Renal cortical epithelial cell (primary cell): Measurements from ENCODE around the gene RHBG. TPM values are rescaled to one million over a fixed set of nuclear protein-coding genes. Genes with fewer than 3 reads are reported as not detected.
"Not testable (repeated sequence)": the region's sequence is repeated elsewhere in the genome, so short reads cannot be mapped to it uniquely, and the experiment has no call there.

Experiments used
- DNase-seq: peaks from one replicate; pipeline ENCODE4 v3.0.0-alpha.2; 2011; ENCODE audit warnings: low read depth
- total RNA-seq: library from RNA; depleted of rRNA; stranded (reverse); fragments of >200 nt; gene quantifications from 2 replicates; pipeline ENCODE4 v1.2.3, GENCODE V29; 2014

The RHBG gene
- total RNA-seq, 1 donor from 2014 or later = 0.55 TPM

DNA sequence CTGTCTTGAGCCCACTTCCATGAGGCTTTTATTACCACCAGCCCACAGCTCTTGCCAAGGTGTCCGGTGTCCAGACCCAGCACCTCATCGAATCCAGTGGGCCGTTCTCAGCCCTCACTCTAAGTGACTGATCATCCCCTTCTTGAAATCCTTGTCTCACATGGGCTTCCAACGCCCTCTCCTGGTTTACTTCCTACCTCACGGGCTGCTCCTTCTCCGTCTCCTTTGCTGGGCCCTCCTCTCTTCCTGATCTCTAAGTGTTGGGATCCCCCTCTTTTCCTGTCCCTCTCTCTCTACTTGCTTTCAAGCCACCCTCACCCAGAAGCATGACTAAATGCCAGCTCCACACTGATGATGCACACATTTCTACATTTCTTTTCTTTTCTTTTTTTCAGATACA lies 9.0 kb upstream of the RHBG start:
- peak; percentile 11 for DNase-seq

DNA sequence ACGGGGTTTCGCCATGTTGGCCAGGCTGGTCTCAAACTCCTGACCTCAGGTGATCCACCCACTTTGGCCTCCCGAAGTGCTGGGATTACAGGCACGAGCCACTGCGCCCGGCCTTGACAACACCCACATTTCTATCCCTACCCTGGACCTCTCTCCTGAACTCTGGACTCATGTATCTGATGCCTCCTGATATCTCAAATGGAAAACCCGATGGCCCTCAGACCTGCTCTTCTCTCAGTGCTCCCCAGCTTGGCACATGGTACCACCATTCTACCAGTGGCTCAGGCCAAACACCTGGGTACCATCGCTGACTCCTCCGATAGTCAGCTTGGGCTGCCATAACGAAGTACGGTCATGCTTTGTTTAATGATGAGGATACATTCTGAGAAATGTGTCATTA lies 8.5 kb upstream of the RHBG start:
- DNase-seq = no peak

DNA sequence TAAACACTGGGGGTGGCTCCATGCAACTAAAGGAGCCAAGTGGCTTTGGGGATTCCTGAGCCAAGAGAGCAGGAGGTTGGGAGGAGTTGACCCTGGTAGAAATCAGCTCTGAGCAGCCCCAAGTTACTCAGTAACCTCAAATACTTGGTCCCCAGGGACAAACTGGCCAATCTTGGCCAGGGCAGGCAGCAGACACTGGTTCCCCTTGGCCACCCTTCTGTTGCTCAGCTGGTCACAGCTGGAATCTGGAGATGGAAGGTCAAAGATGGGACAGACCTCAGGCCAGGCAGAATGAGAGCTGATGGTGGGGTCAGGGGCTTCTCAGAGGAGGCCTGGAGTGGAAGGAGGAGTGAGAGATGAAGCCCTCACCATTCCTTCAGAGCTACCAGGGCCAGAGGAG lies 3.3 kb upstream of the RHBG start:
- DNase-seq = no peak

DNA sequence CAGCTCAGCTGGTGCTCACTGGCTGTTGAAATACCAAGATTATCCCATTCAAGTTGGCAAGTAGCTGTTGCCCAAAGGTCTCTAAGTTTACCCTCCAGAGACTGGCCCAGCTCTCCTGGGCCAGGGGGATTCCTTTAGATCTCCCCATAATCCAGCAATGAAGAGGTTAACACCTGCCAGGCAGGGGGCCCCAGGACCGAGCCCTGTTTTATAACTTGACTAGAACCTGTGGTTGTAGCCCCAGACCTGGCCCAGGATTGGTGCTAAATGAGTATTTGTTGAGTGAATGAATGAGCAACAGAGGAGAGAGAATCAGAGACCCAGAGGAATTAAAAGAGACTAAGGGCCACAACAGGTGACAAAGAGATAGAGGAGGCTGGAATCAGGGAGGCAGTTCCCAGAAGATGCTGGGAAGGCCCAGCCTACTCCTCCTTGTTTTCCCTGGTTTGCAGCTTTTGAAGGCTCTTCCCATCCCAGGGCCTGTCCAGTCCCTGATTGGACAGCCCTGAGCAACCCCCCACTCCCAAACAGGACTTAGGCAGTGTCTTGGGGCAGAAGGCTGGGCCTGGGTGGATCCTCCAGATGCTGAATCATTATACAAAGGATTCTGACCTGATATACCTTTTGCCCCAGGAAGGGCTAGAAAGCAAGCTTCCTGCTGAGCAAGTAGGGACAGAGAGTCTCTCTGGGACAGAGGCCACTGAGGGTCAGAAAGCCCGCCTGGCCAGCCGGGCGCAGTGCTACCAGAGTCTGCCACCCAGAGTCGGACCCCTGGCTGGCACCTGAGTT lies 2.4 kb upstream of the RHBG start:
- no peak for DNase-seq

GRCh38 chr1:156367383-156368156 lies 1.4 kb upstream of the RHBG start:
- DNase-seq = no peak

DNA sequence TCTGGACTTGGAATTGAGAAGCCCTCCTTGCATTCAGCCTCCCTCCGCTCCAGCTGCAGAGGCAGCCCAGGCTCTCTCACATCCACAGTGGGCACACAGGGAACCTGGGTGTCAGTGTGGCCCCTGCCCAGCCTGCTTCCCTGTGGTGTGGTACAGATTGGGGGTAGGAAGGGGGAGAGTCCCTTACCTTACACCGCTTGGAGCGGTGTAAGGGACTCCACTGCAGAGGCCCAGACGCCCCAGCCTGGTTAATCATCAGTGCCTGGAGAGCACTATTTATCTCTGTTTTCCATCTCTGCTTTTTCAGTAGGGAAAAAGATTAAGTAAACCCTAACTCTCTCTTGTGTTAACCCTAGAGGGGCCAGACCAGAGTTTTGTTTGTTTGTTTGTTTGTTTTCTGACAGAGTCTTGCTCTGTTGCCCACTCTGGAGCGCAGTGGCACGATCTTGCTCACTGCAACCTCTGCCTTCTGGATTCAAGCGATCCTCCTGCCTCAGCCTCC lies 803 bp upstream of the RHBG start:
- no peak for DNase-seq

DNA sequence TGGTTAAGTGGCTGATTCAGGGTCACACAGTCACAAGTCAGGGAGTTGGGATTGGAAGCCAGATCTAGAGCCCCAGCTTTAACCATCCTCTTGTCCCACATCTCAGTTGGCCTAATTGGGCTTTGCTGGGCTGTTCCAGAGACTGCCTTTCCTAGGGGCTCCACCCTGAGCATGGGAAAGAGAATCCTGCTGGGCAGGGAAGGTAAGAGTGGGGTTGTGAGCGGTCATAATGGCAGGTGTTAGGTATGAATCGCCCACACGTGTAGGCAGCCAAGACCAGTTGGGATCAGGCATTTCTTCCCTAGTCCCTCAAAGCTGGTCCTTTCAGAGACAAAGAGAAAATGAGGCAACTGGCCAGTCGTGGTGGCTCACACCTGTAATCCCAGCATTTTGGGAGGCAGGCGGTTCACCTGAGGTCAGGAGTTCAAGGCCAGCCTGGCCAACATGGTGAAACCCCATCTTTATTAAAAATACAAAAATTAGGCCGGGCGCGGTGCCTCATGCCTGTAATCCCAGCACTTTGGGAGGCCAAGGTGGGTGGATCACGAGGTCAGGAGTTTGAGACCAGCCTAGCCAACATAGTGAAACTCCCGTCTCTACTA lies 775 bp downstream of the RHBG start:
- not testable (repeated sequence) for DNase-seq

DNA sequence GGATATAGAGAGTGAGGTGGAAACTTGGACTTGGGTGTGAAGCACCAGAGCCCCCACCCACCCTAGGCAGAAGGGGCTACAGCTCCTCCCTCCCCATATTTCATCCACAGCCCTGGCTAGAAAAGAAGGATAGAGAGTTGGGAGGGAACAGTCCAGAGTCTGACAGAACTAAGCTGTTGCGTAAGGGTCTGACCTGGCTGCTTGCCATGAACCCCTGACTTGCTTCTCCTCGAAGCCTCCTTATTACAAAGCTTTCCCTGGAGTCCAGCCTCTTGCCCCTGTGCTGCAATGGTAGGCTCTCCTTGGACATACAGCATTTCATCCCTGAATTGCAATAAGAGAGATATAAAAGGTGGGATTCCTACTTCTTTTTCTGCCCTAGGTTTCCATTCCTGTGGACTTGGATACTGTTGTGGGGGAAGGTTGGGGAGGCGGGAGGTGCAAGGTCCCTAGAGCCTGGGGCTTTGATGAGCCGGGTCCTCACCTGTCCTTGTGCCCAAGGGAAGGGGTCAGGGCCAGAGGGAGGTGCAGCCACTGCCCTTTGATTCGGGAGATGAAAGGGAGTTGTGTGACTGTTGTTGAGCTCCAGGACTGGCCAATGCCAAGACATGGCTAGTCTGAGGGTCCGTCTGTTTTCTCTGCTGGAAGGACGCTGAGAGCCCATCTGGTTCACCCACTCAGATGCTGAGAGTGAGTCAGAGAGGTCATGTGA lies 2.7 kb downstream of the RHBG start:
- peak; percentile 59 for DNase-seq

DNA sequence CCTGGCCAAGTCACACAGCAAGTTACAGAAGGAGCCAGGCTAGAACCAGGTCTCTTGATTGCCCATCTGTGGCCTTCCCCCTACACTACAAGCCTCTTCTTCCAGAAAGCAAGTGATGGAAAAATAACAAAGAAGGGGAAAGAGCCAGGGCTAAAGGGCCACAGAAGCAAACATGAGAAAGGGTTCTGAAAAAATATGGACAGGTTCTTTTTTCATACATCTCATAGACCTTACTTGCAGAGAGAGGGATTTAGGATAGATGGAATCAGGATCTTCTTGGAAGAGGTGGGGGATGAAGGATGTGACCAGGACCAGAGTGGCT lies 3.2 kb downstream of the RHBG start:
- DNase-seq = no peak

GRCh38 chr1:156372876-156373275 lies 3.9 kb downstream of the RHBG start:
- no peak for DNase-seq

DNA sequence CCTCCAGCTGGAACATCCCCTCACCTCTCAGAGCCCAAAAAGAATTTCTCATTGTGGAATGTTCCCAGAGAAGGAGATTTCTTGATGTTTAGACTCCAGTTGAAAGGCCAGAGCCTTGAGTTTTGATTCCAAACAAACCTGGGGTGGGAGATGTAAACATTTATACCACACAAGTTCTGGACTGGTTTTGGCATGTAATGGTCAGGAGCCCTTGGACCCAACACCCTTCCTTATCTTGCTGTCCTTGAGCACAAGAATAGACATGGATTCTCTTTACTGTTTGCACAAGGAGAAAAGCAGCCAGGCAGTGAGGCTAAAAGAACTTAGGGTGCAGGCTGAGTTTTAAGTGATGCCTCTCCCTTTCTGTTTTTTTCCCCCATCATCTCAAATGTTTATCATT lies 4.5 kb downstream of the RHBG start:
- DNase-seq = no peak

DNA sequence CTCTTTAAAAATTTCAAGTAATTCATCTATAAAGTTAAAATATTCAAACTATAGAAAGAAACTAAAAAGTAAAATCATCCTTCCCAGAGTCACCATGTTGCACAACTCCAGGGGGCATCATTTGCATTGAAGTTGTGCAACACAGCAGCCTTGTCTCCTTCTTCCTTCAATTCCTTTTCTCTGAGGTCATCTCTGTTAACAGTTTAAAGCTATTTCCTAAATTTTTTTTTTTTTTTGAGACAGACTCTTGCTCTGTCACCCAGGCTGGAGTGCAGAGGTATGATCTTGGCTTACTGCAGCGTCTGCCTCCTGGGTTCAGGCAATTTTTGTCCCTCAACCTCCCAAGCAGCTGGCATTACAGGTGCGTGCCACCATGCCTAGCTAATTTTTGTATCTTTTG lies 7.1 kb downstream of the RHBG start:
- no peak for DNase-seq

GRCh38 chr1:156376958-156377919 lies 8.2 kb downstream of the RHBG start:
- DNase-seq = no peak

DNA sequence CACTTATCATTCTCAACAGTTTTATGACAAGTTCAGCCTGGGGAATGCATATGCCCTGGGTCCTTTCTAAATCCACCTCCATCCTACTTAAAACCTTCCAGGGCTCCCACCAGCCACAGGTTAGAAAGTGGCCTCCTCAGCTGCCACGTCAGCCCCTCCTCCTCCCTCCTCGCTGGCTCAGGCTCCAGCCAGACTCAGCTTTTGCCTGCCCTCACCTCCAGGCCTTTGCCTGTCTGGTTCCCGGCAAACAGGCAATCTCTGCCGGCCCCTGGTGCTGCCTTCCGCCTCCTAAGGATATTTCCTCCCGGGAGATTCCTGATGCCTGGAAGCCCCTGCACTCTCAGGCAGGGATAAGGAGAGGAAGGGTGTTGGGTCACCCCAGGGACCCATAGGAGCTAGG lies 9.5 kb downstream of the RHBG start:
- no peak for DNase-seq

GRCh38 chr1:156379420-156380165 lies 10.6 kb downstream of the RHBG start:
- DNase-seq = no peak

DNA sequence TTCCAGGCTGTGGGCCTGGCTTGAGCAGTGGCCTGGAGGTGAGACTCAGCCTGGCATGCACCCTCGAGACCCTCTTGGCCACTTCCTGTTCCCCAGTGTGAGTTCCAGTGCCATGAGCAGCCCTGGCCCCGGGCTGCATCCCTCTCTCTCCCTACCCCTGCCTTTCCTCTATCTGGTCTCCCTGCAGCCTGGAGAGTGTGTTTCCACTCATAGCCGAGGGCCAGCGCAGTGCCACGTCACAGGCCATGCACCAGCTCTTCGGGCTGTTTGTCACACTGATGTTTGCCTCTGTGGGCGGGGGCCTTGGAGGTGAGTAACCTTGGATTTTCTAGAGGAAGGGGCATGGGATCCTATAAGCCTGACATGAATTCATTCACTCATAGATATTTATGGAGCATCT lies 13.6 kb downstream of the RHBG start:
- DNase-seq = no peak

DNA sequence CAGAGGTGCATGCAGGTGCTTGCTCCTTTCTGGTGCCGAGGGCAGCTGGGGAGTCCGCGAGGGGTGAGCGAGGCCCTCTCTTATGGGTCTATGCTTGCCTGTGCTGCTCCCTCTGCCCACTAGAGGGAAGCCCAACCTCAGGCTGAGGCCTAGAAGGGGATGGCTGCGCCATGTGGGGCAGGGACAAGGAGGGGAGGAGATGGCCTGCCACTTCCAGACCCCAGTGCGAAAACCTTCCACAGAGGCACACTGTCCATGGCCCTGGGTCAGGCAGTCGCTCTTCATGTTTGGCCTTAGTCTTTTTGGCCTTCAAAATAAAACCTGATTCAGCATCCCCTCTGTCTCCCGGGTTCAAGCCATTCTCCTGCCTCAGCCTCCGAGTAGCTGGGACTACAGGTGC lies 14.0 kb downstream of the RHBG start:
- DNase-seq = peak; percentile 19

DNA sequence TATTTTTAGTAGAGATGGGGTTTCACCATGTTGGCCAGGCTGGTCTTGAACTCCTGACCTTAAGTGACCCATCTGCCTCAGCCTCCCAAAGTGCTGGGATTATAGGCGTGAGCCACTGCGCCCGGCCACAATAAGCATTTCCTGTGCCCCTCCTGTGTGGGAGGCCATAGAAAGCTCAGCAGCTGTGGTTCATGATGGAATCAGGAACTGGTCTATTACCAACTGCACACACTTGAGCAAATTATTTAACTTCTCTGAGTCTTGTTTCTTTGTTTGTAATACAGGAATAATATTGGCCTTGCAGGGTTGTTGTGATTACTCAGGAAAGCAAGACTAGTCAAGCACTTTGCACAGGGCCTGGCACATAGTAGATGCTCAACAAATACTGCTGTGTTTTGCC lies 15.0 kb downstream of the RHBG start:
- no peak for DNase-seq

- no peak for DNase-seq
These were observed 15.6 kb downstream of the RHBG start for GRCh38 chr1:156384658-156385057.

- DNase-seq = peak; percentile 37
These were observed 16.6 kb downstream of the RHBG start for GRCh38 chr1:156385534-156386031.
